ENCODE results near the gene COQ9.

The COQ9 gene

GRCh38 chr16:57473176-57473840 is 26.0 kb downstream of the COQ9 start:
- no peak for DNase-seq

- no peak for DNase-seq
Measured at GRCh38 chr16:57473906-57474305, 26.6 kb downstream of the COQ9 start.

GRCh38 chr16:57474671-57475661 is 27.7 kb downstream of the COQ9 start:
- no peak for DNase-seq

- no peak for DNase-seq
Measured at GRCh38 chr16:57475711-57476339, 28.5 kb downstream of the COQ9 start.

- DNase-seq: no peak
Measured at GRCh38 chr16:57476546-57477410, 29.5 kb downstream of the COQ9 start.

GRCh38 chr16:57477531-57478202 is 30.4 kb downstream of the COQ9 start:
- no peak for DNase-seq

- no peak for DNase-seq
Measured at GRCh38 chr16:57478396-57479204, 31.3 kb downstream of the COQ9 start.

- no peak for DNase-seq
Measured at GRCh38 chr16:57479205-57479975, 32.1 kb downstream of the COQ9 start.

GRCh38 chr16:57479976-57480753 is 32.9 kb downstream of the COQ9 start:
- DNase-seq: no peak

GRCh38 chr16:57480754-57481230 is 33.5 kb downstream of the COQ9 start:
- DNase-seq: no peak

GRCh38 chr16:57481421-57481820 is 34.1 kb downstream of the COQ9 start:
- no peak for DNase-seq

- no peak for DNase-seq
Measured at GRCh38 chr16:57482845-57483545, 35.7 kb downstream of the COQ9 start.

GRCh38 chr16:57483725-57484514 is 36.6 kb downstream of the COQ9 start:
- no peak for DNase-seq

GRCh38 chr16:57484515-57485005 is 37.3 kb downstream of the COQ9 start:
- no peak for DNase-seq

GRCh38 chr16:57485091-57485915 is 38.0 kb downstream of the COQ9 start:
- DNase-seq: no peak
